H1 (cell line): ENCODE data around the gene PATJ. TPM values are rescaled to one million over a fixed set of nuclear protein-coding genes. Genes with fewer than 3 reads are reported as not detected.

ENCODE experiments used
- CTCF ChIA-PET: fragments of 300-600 bp; sonication (Branson Sonifier 250); formaldehyde crosslinking; loops from one replicate; lab custom pipeline; 2021; ENCODE audit not compliant: partially characterized antibody; lab: Charles Lee
- POLR2A ChIA-PET: fragments of 300-600 bp; sonication (Branson Sonifier 250); formaldehyde crosslinking; loops from one replicate; lab custom pipeline; 2021; ENCODE audit warnings: inconsistent platforms; ENCODE audit not compliant: partially characterized antibody; lab: Charles Lee
- DNase-seq, 2 experiments: peaks; one replicate each; pipeline versions ENCODE4 v3.0.0 to v3.0.0-alpha.2; 2010 to 2022; ENCODE audit warnings: low spot score in 2 of 2, low read depth in 1 of 2, mixed read lengths in 1 of 2
- FAIRE-seq: peaks from 2 replicates; lab custom pipeline; 2011; peaks lifted over from hg19 to GRCh38; lab: Jason Lieb, UNC
- H2AFZ ChIP-seq: 2 replicates; pipeline ENCODE4 v1.8.1; 2012; ENCODE audit warnings: low read length, inconsistent platforms
- H2AK5ac ChIP-seq: 2 replicates; pipeline ENCODE4 v1.6.1; 2013; ENCODE audit warnings: low read depth, low read length
- H2BK120ac ChIP-seq: replicated peaks from 2 replicates; pipeline ENCODE3; 2013; ENCODE audit warnings: low read depth, low read length, inconsistent platforms
- H2BK12ac ChIP-seq: 2 replicates; pipeline ENCODE4 v1.6.1; 2013; ENCODE audit warnings: low read depth, low read length
- H2BK15ac ChIP-seq: 2 replicates; pipeline ENCODE4 v1.6.1; 2013; ENCODE audit warnings: low read length
- H2BK20ac ChIP-seq: 2 replicates; pipeline ENCODE4 v1.6.1; 2013; ENCODE audit warnings: low read length
- H2BK5ac ChIP-seq: 2 replicates; pipeline ENCODE4 v1.6.1; 2013; ENCODE audit warnings: low read depth, low read length
- H3K14ac ChIP-seq: 2 replicates; pipeline ENCODE4 v1.6.1; 2013; ENCODE audit warnings: inconsistent platforms; ENCODE audit not compliant: insufficient read length
- H3K18ac ChIP-seq: 2 replicates; pipeline ENCODE4 v1.6.1; 2013; ENCODE audit warnings: low read length; ENCODE audit errors: extremely low read depth
- H3K23ac ChIP-seq: 2 replicates; pipeline ENCODE4 v1.6.1; 2013; ENCODE audit warnings: inconsistent platforms; ENCODE audit not compliant: insufficient read length
- H3K23me2 ChIP-seq: 2 replicates; pipeline ENCODE4 v1.6.1; 2013; ENCODE audit warnings: low read depth, low read length
- H3K27ac ChIP-seq: 2 replicates; pipeline ENCODE4 v1.6.1; 2011; ENCODE audit warnings: low read depth, low read length, inconsistent platforms
- H3K27me3 ChIP-seq, 4 experiments: replicated peaks in 1 of 4; 1 replicate in 1 of 4; 2 replicates in 3 of 4; pipeline versions ENCODE4 v1.6.1 to v1.8.1; 2011 to 2013; ENCODE audit warnings: low read length in 3 of 4, mild to moderate bottlenecking in 3 of 4, inconsistent platforms in 2 of 4, mixed read lengths in 2 of 4, moderate library complexity in 1 of 4; ENCODE audit not compliant: control insufficient read depth in 3 of 4, insufficient read depth in 3 of 4; ENCODE audit errors: extremely low read depth in 1 of 4
- H3K36me3 ChIP-seq, 4 experiments: 2 replicates each; pipeline versions ENCODE4 v1.6.1 to v1.8.1; 2011 to 2013; ENCODE audit warnings: mild to moderate bottlenecking in 4 of 4, low read length in 3 of 4, moderate library complexity in 2 of 4, control low read depth in 1 of 4, inconsistent platforms in 1 of 4; ENCODE audit not compliant: insufficient read depth in 4 of 4, control insufficient read depth in 2 of 4
- H3K4ac ChIP-seq: replicated peaks from 2 replicates; pipeline ENCODE3; 2013; ENCODE audit warnings: low read length, low read depth, mixed read lengths, inconsistent platforms; ENCODE audit not compliant: insufficient read length
- H3K4me1 ChIP-seq, 4 experiments: replicated peaks in 1 of 4; 1 replicate in 1 of 4; 2 replicates in 3 of 4; pipeline versions ENCODE4 v1.6.1 to v1.8.1; 2011 to 2013; ENCODE audit warnings: low read length in 3 of 4, inconsistent platforms in 2 of 4, mixed read lengths in 1 of 4; ENCODE audit not compliant: insufficient read depth in 4 of 4, control insufficient read depth in 3 of 4
- H3K4me2 ChIP-seq, 2 experiments: 2 replicates each; pipeline versions ENCODE4 v1.6.1 to v1.8.1; 2011 to 2013; ENCODE audit warnings: low read depth in 2 of 2, low read length in 2 of 2, control low read depth in 1 of 2, inconsistent platforms in 1 of 2, mild to moderate bottlenecking in 1 of 2; ENCODE audit not compliant: insufficient read depth in 1 of 2
- H3K4me3 ChIP-seq, 4 experiments: fragments of 200-600, 300-600 bp in 1 of 4; sonication (generic), shearing (Covaris generic), sonication (Bioruptor Twin) in 1 of 4; 2 replicates each; pipeline versions ENCODE4 v1.5.1 to v1.8.1; 2011 to 2016; ENCODE audit warnings: low read length in 4 of 4, low read depth in 3 of 4, control low read depth in 2 of 4, inconsistent platforms in 2 of 4, mild to moderate bottlenecking in 2 of 4, mixed read lengths in 1 of 4, moderate library complexity in 1 of 4; ENCODE audit not compliant: insufficient read depth in 2 of 4; ENCODE audit errors: extremely low read depth in 1 of 4
- H3K56ac ChIP-seq: replicated peaks from 2 replicates; pipeline ENCODE3; 2013; ENCODE audit warnings: low read depth, mild to moderate bottlenecking, mixed read lengths, low read length, inconsistent platforms; ENCODE audit not compliant: insufficient read length
- H3K79me1 ChIP-seq: 2 replicates; pipeline ENCODE4 v1.6.1; 2013; ENCODE audit warnings: low read depth, low read length, control low read depth
- H3K79me2 ChIP-seq, 2 experiments: 2 replicates each; pipeline versions ENCODE4 v1.6.1 to v1.8.1; 2012 to 2013; ENCODE audit warnings: low read length in 2 of 2, mild to moderate bottlenecking in 2 of 2, inconsistent platforms in 1 of 2; ENCODE audit not compliant: insufficient read depth in 2 of 2, control insufficient read depth in 1 of 2
- H3K9ac ChIP-seq, 4 experiments: replicated peaks in 1 of 4; 1 replicate in 1 of 4; 2 replicates in 3 of 4; pipeline versions ENCODE4 v1.6.1 to v1.8.1; 2011 to 2013; ENCODE audit warnings: low read depth in 3 of 4, low read length in 3 of 4, control low read depth in 2 of 4, mild to moderate bottlenecking in 2 of 4, moderate library complexity in 2 of 4, inconsistent platforms in 1 of 4; ENCODE audit errors: extremely low read depth in 1 of 4
- H3K9me3 ChIP-seq, 2 experiments: 2 replicates each; pipeline versions ENCODE4 v1.6.1 to v1.8.1; 2012 to 2013; ENCODE audit warnings: mild to moderate bottlenecking in 2 of 2, moderate library complexity in 2 of 2, control low read depth in 1 of 2, inconsistent platforms in 1 of 2, low read depth in 1 of 2, low read length in 1 of 2, mixed read lengths in 1 of 2; ENCODE audit not compliant: insufficient read depth in 2 of 2
- H4K20me1 ChIP-seq, 2 experiments: replicated peaks in 1 of 2; 2 replicates each; pipeline versions ENCODE3 to v1.8.1; 2011 to 2013; ENCODE audit warnings: inconsistent platforms in 2 of 2, low read length in 2 of 2, mild to moderate bottlenecking in 1 of 2; ENCODE audit not compliant: insufficient read depth in 2 of 2, control insufficient read depth in 1 of 2
- H4K5ac ChIP-seq: 2 replicates; pipeline ENCODE4 v1.6.1; 2013; ENCODE audit warnings: low read length, low read depth, mixed read lengths, inconsistent platforms; ENCODE audit not compliant: insufficient read length
- H4K8ac ChIP-seq: 2 replicates; pipeline ENCODE4 v1.8.0; 2013; ENCODE audit warnings: mild to moderate bottlenecking, moderate library complexity, low read length, inconsistent platforms; ENCODE audit not compliant: insufficient read depth; ENCODE audit errors: extremely low read depth
- H4K91ac ChIP-seq: replicated peaks from 2 replicates; pipeline ENCODE3; 2013; ENCODE audit warnings: low read length, mixed read lengths, inconsistent platforms; ENCODE audit not compliant: insufficient read length
- ASH2L ChIP-seq: fragments of 200-600, 300-600 bp; sonication (generic); IDR thresholded peaks from one replicate; pipeline ENCODE4 v1.7.1; 2017; ENCODE audit warnings: low read length
- CEBPB ChIP-seq: IDR thresholded peaks from 2 replicates; pipeline ENCODE4 v1.6.1; 2012; ENCODE audit warnings: low read depth, low read length
- CHD1 ChIP-seq: IDR thresholded peaks from 2 replicates; pipeline ENCODE4 v1.6.1; 2012; ENCODE audit warnings: low read depth, low read length, improper control_type of control experiment
- KDM4A ChIP-seq: IDR thresholded peaks from one replicate; pipeline ENCODE4 v1.7.1; 2012; ENCODE audit warnings: low read depth, mild to moderate bottlenecking, moderate library complexity, low read length, inconsistent platforms; ENCODE audit not compliant: severe bottlenecking
- NANOG ChIP-seq: IDR thresholded peaks from 2 replicates; pipeline ENCODE4 v1.6.1; 2011; ENCODE audit warnings: low read length, low read depth, mild to moderate bottlenecking, inconsistent platforms; ENCODE audit not compliant: insufficient read depth, poor library complexity, severe bottlenecking
- POLR2A ChIP-seq, 2 experiments: IDR thresholded peaks; 1 replicate in 1 of 2; 2 replicates in 1 of 2; pipeline ENCODE4 v1.6.1; 2011; ENCODE audit warnings: low read depth in 2 of 2, low read length in 2 of 2, mild to moderate bottlenecking in 2 of 2; ENCODE audit errors: control extremely low read depth in 1 of 2
- POU5F1 ChIP-seq: IDR thresholded peaks from 2 replicates; pipeline ENCODE4 v1.6.1; 2011; ENCODE audit warnings: low read depth, mild to moderate bottlenecking, low read length, moderate library complexity
- RBBP5 ChIP-seq: IDR thresholded peaks from 2 replicates; pipeline ENCODE4 v1.7.1; 2012; ENCODE audit warnings: low read depth, mild to moderate bottlenecking, inconsistent platforms, low read length, moderate library complexity, borderline replicate concordance
- SIX5 ChIP-seq: IDR thresholded peaks from 2 replicates; pipeline ENCODE4 v1.6.1; 2011; ENCODE audit warnings: mild to moderate bottlenecking, low read depth, low read length
- SP1 ChIP-seq: IDR thresholded peaks from 2 replicates; pipeline ENCODE4 v1.6.1; 2011; ENCODE audit warnings: low read depth, low read length
- TAF7 ChIP-seq: optimal IDR thresholded peaks from 2 replicates; pipeline ENCODE3; 2011; ENCODE audit warnings: low read depth, mild to moderate bottlenecking, inconsistent platforms, low read length, moderate library complexity, borderline replicate concordance
- TBP ChIP-seq: IDR thresholded peaks from 2 replicates; pipeline ENCODE4 v1.6.1; 2011; ENCODE audit warnings: low read depth, low read length, improper control_type of control experiment
- TCF12 ChIP-seq: IDR thresholded peaks from 2 replicates; pipeline ENCODE4 v1.6.1; 2011; ENCODE audit warnings: low read depth, mild to moderate bottlenecking, low read length
- WGBS, 2 experiments: shearing (Covaris generic) in 1 of 2; methylation state at CpG; one replicate each; pipeline versions ENCODE4 v1.1.6 to v1.1.7; 2013 to 2015; ENCODE audit warnings: low lambda C conversion rate in 2 of 2, mixed read lengths in 2 of 2, inconsistent platforms in 1 of 2, low coverage in 1 of 2, missing lambda C conversion rate in 1 of 2; ENCODE audit not compliant: insufficient replicate concordance in 2 of 2, insufficient coverage in 1 of 2, insufficient read length in 1 of 2; ENCODE audit errors: extremely low coverage in 1 of 2, missing lambda C conversion rate in 1 of 2; 5-methylcytosine and 5-hydroxymethylcytosine counted together
- polyA plus RNA-seq, 7 experiments: library from polyadenylated mRNA; depleted of rRNA in 3 of 7; stranded (reverse) in 5 of 7; unstranded in 2 of 7; fragments of >200 nt in 5 of 7; fragments of 200-250 nt in 2 of 7; gene quantifications; 1 replicate in 5 of 7; 2 replicates in 1 of 7; 4 replicates in 1 of 7; pipeline versions ENCODE4 v1.2.1 to v1.2.3, GENCODE V29; 2011 to 2013; ENCODE audit warnings: missing spikeins in 2 of 7, mixed read lengths in 2 of 7
- total RNA-seq: library from RNA; stranded (reverse); fragmentation: NEBNext Ultra II Directional; extraction: Animal tissue kit (Norgen Biotek cat#: 25700); gene quantifications from 2 replicates; pipeline ENCODE4 v1.2.1, GENCODE V29; 2021

Gene PATJ
- total and polyA plus RNA-seq, 2 of the 8 experiments (the other 6 are each of a cell fraction or from before 2014, with no cell fraction given) = 8.2 to 55.6 TPM

GRCh38 chr1:62176597-62177312 is 434.5 kb downstream of the PATJ start:
- Histone ChIP-seq H3K4me2 (peak overlapping the region; percentile 29 to 57; a peak in 2 of 4 replicates), H2BK20ac (peak overlapping the region; percentile 65; the same call in 1 of the 2 replicates), H4K20me1 (no peaks in the 10 kb centered on the region), H3K4ac (peak overlapping the region; percentile 87), H2BK120ac (peak overlapping the region; percentile 100), H3K9ac (no peak overlapping the region), H4K8ac (no peak overlapping the region), H2BK12ac (peak overlapping the region; percentile 81), H3K27me3 (no peaks in the 10 kb centered on the region), H3K18ac (peak overlapping the region; percentile 91), H3K56ac (peak overlapping the region; percentile 59), H3K4me1 (peaks cover 8 to 26% (median 23%) of the 10 kb centered on the region in 4 experiments), H2AK5ac (no peak overlapping the region), H3K9me3 (no peaks in the 10 kb centered on the region), H3K79me1 (no peaks in the 10 kb centered on the region; the same call in 1 of the 2 replicates), H3K36me3 (no peaks in the 10 kb centered on the region), H2AFZ (no peak overlapping the region), H2BK5ac (peak overlapping the region; percentile 90), H4K5ac (peak overlapping the region; percentile 83), H3K23ac (no peak overlapping the region), H3K79me2 (no peaks in the 10 kb centered on the region), H3K4me3 (peak overlapping the region in 1 of 4 experiments; percentile 23; a peak in 1 of 8 replicates), H3K23me2 (no peaks in the 10 kb centered on the region), H3K27ac (peak overlapping the region; percentile 19; the same call in 1 of the 2 replicates), H2BK15ac (0 out of 2 replicates have a peak overlapping the region, but pooled peaks have one; percentile 50), H3K14ac (no peak overlapping the region), H4K91ac (peak overlapping the region; percentile 95)
- POLR2A ChIA-PET = interaction anchor here (0.6 to 12.6 kb wide), 11 partner anchors 9 to 259 kb away, joined by 3 to 414 read pairs (median 5); partner anchors contain the start of gene L1TD1
- CTCF ChIA-PET = interaction anchor here (0.9 to 5.2 kb wide), 37 partner anchors 8 to 570 kb away, joined by 3 to 69 read pairs (median 6); partner anchors contain the start of gene L1TD1
- no peak for FAIRE-seq
- DNase-seq = no peak
- 50% methylated on average over 13 of the region's 14 CpGs; no CpG with 5 or more reads in 1 of the 2 experiments for WGBS, 2 experiments
- TF ChIP-seq CHD1 (no peak), SP1 (peak; percentile 82), POLR2A (IDR thresholded peaks at IDR 0.05; ENCODE audit: control extremely low read depth in 1 of 2, low read depth in 2 of 2, low read length in 2 of 2) (no peak), KDM4A (no peak), TAF7 (no peak), ASH2L (peak; percentile 68), TBP (0 out of 2 replicates have a peak, but pooled peaks have one; percentile 23), NANOG (peak; percentile 6), TCF12 (no peak), RBBP5 (no peak; the same call in 1 of the 2 replicates), POU5F1 (no peak; the same call in 1 of the 2 replicates), SIX5 (no peak), CEBPB (no peak)
